NCI-H187 treated with DMSO at 0.1 percent for 48 hours (cell line): ENCODE measurements around the gene CDK3.

Experiments
- DNase-seq: peaks from one replicate; lab custom pipeline; 2025; lab: John Stamatoyannopoulos, UW

The CDK3 gene

DNA sequence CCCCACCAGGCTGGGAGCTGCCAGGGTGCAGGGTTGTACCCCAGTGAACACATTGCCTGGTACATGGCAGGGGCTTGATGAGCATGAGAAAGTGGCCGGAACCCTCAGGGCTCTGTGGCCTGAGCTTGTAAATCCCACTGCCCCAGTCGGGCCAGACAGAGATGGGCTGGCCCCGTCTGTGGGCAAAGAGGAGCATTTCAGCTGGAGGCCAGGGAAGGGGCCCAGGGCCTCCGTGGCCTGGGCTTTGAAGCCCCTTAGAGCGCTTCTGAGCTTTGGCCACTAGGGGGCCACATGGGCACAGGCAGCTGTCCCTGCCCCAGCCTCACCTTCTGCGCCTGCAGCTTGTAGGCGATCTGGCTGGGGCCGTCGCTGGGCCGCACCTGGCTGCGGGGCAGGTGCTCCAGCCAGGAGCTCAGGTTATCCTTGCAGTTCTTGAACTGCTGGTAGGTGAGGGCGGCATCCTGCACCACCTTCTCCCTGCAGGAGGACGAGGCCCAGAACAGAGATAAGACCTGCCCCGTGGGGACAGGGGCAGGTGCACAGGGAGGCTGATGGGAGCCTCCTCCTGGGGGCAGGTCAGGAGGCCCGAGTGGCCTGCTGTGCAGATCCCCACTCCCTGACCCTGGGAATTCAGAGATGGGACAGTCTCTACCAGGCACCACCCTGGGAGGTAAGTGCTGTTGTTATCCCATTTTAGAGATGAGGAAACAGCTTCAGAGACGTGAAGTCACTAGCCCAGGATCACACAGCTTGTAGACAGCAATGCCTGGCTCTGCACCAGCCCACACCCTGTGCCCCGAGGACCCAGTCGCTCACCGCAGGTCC lies 13.7 kb downstream of the CDK3 start:
- peak; percentile 3 for DNase-seq

GRCh38 chr17:76014925-76015261 lies 14.2 kb downstream of the CDK3 start:
- DNase-seq, result no peak

- no peak for DNase-seq
These were observed 17.1 kb downstream of the CDK3 start for GRCh38 chr17:76017481-76018339.

- DNase-seq, result no peak
These were observed 17.7 kb downstream of the CDK3 start for GRCh38 chr17:76018340-76018680.

DNA sequence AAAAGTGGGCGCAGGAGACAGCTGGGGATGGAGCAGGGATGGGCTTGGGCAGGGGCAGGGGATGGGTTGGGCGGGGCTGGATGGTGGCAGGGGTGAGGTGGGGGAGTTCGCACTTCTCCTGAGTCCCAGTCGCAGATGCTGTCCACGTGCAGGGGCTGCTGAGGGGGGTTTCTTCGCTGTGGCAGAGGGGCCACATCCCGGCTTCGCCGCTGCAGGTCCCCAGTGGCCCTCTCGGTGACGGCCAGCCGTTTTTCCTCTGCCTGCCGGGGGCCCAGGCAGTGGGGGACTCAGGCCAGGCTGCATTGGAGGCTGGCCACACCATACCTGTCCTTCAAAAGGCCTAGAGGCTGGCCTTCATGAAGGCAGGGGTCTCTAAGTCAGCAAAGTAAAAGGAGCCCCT lies 18.1 kb downstream of the CDK3 start:
- DNase-seq, result no peak

- no peak for DNase-seq
These were observed 19.3 kb downstream of the CDK3 start for GRCh38 chr17:76019833-76020467.

GRCh38 chr17:76022285-76022684 lies 21.6 kb downstream of the CDK3 start:
- no peak for DNase-seq

GRCh38 chr17:76022973-76023899 lies 22.6 kb downstream of the CDK3 start:
- DNase-seq, result no peak

- DNase-seq, result no peak
These were observed 23.2 kb downstream of the CDK3 start for GRCh38 chr17:76023900-76024237.

DNA sequence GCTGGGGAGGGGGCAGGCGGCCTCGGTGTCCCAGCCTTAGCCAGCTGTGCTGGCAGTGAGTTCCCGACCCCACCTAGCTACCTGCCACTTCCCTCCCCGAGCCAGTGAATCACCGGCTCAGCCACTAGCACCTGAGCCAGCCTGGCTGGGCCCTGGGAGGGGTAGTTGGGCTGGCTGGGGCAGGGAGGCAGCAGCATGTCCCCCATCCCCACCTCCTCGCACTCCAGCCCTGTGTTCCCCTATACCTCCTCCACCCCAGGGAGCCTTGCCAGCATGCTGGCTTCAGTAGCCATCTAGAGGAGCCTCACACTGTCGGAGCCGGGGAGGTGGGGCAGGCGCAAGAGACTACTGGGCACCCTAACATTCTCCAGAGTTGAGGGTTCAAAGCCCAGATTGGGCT lies 23.7 kb downstream of the CDK3 start:
- no peak for DNase-seq

DNA sequence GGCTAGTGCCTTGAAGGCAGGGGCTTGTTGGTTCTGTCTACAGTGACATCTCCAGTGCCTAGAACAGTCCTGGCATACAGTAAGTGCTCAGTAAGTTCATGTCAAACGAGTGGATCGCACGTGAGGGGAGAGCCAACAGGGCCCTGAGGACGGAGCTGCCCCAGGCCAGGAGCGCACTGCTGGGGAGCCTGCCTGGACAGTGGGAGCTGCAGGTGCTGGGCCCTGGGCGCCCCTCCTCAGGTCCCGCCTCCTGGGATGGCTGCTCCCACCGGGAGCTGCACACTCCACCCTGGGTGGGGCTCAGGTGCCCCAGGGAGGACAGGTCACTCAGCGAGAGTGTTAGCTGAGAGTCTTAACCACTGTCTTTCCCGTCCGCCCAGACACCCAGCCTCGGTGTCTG lies 24.6 kb downstream of the CDK3 start:
- DNase-seq, result no peak

- DNase-seq, result no peak
These were observed 26.1 kb downstream of the CDK3 start for GRCh38 chr17:76026714-76027158.

DNA sequence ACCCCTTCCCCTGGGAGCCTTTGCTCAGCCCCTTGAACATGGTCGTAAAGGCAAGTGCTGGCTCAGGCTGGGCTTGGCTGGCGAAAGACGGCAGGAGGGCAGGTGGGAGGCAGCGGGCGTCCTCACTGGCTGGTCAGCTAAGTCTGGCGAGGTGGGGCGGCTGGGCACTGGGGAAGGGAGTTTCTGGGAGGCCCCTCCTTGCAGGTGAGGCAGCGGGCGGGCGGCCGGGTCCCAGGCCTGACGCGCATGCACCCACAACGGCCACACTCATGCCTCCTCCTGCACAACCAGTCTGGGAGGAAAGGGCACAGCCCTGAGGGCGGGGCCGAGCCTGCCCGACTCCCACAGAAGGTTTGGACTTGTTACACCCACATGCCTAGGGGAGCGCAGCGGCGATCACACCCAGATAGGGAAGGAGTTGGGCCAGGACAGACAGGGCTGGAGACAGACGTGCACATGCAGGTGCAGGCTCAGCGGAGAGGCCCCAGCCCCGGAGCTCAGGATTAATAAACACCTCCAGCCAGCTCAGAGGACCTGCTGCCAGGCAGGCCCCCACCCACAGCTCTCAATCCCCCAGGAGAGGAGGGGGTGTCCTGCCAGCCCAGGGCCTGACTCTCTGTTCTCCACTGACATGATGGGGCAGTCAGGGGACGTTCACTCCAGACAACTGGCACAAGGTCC lies 26.6 kb downstream of the CDK3 start, which contains the start of gene EVPL:
Gene EVPL (minus strand): TSS at position 148 of the 681 bp plus-strand sequence. CDS start 108 bp downstream, at position 40.
- DNase-seq, result no peak

- no peak for DNase-seq
These were observed 31.6 kb downstream of the CDK3 start for GRCh38 chr17:76032073-76032779.

DNA sequence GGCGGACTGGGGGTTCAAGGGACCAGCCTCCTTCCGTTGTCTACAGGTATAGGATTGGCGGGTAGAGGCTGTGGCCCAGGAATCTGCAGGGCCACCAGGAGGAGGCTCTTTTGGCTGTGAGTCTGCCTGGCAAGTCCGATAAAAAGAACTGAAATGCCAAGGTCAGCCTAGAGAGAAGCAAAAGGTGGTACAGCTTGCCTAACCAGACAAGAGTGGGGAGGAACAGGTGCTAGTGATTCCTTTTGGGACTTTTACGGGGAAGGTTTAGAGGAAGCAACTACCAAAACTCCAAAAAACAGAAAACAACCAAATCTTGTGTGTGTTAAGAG lies 32.1 kb downstream of the CDK3 start:
- no peak for DNase-seq

- no peak for DNase-seq
These were observed 32.5 kb downstream of the CDK3 start for GRCh38 chr17:76033139-76033538.

DNA sequence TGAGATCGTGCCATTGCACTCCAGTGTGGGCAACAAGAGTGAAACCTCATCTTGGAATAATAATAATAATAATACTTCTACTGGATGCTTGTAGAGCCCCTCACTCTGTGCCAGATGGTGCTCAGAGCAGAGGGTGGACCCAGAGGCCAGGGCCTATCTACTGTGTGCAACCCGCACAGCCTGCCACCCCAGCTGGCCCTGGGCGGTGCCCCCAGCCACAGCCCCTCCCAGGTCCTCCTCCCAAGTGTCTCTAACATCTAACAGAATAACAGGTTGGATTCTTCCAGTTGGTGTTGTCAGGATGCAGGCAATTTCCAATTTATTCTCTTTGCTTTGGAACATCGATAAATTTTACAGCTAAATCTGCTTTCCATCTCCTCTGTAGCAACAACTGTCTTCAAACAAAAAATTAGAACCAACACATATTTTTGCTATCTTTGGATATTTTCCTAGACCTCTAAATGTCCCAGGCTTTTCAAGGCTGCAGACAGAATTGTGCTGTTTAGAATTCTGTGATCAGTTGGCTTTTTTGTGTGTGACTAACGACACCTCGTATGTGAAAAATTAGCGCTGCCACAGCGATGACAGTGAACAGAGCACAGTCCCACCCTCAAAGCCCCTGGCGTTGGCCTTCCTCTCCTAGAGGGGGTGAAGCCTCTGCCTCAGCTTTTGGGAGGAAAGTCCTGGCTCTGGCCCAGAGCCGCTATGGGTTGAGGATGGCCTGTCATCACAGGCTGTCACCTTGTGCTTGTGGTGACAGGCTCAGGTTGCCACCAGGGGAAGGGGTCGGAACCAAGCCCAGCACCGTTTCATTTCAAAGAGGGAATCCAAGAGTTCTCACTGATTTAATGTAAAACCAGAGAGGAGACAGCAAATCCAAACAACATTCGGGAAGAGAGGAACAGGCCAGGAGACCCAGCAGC lies 34.0 kb downstream of the CDK3 start:
- no peak for DNase-seq

- DNase-seq, result no peak
These were observed 36.0 kb downstream of the CDK3 start for GRCh38 chr17:76036497-76037261.

GRCh38 chr17:76038050-76038449 lies 37.4 kb downstream of the CDK3 start:
- no peak for DNase-seq
